SK-N-SH (cell line): ENCODE results near the gene MLLT6. TPM values are rescaled to one million over a fixed set of nuclear protein-coding genes. Genes with fewer than 3 reads are reported as not detected.

Experiments used
- CTCF ChIA-PET: fragments of 300-600, 350-600 bp; formaldehyde crosslinking; extraction: SDS; loops from one replicate; lab custom pipeline; 2021; lab: Yijun Ruan, JAX
- POLR2A ChIA-PET: fragments of 350-600 bp; sonication (Branson Sonifier 250); formaldehyde crosslinking; extraction: SDS; loops from one replicate; lab custom pipeline; 2020; ENCODE audit warnings: antibody characterized with exemption, inconsistent platforms; lab: Yijun Ruan, JAX
- DNase-seq: peaks from one replicate; pipeline ENCODE4 v3.0.0; 2012
- H2AFZ ChIP-seq: fragments of 200-600 bp; sonication (generic); 2 replicates; pipeline ENCODE4 v1.8.1; 2016; ENCODE audit warnings: antibody characterized with exemption, mild to moderate bottlenecking, low read depth
- H3F3A ChIP-seq: fragments of 200-600 bp; sonication (generic); replicated peaks from 2 replicates; pipeline ENCODE3; 2016; ENCODE audit warnings: antibody characterized with exemption, mild to moderate bottlenecking; ENCODE audit not compliant: insufficient read depth
- H3K27ac ChIP-seq, 2 experiments: fragments of 200-500 bp in 1 of 2; fragments of 200-600 bp in 1 of 2; sonication (Bioruptor generic) in 1 of 2; sonication (generic), shearing (Covaris generic) in 1 of 2; 2 replicates each; pipeline versions ENCODE4 v1.5.1 to v1.6.1; 2014 to 2016; ENCODE audit warnings: low read depth in 2 of 2, inconsistent platforms in 1 of 2, low read length in 1 of 2, mild to moderate bottlenecking in 1 of 2, mixed read lengths in 1 of 2
- H3K27me3 ChIP-seq: fragments of 200-600 bp; sonication (generic), shearing (Covaris generic); 2 replicates; pipeline ENCODE4 v1.6.1; 2016; ENCODE audit warnings: mixed run types; ENCODE audit not compliant: insufficient read depth
- H3K36me3 ChIP-seq, 2 experiments: fragments of 200-500 bp in 1 of 2; fragments of 200-600 bp in 1 of 2; sonication (Bioruptor generic) in 1 of 2; sonication (generic) in 1 of 2; replicated peaks in 1 of 2; 2 replicates each; pipeline versions ENCODE3 to v1.5.1; 2014 to 2016; ENCODE audit warnings: low read length in 1 of 2, mild to moderate bottlenecking in 1 of 2; ENCODE audit not compliant: insufficient read depth in 2 of 2, control insufficient read depth in 1 of 2
- H3K4me1 ChIP-seq, 2 experiments: fragments of 200-500 bp in 1 of 2; fragments of 200-600 bp in 1 of 2; sonication (Bioruptor generic) in 1 of 2; sonication (generic), shearing (Covaris generic) in 1 of 2; 2 replicates each; pipeline versions ENCODE4 v1.5.1 to v1.6.1; 2014 to 2016; ENCODE audit warnings: low read depth in 1 of 2, low read length in 1 of 2, mixed run types in 1 of 2; ENCODE audit not compliant: insufficient read depth in 2 of 2, control insufficient read depth in 1 of 2
- H3K4me2 ChIP-seq: fragments of 200-600 bp; sonication (generic), shearing (Covaris generic); 2 replicates; pipeline ENCODE4 v1.6.1; 2017; ENCODE audit warnings: mixed run types
- H3K4me3 ChIP-seq, 2 experiments: fragments of 200-500 bp in 1 of 2; fragments of 200-600 bp in 1 of 2; sonication (Bioruptor generic) in 1 of 2; sonication (generic), shearing (Covaris generic) in 1 of 2; 2 replicates each; pipeline versions ENCODE4 v1.5.1 to v1.8.1; 2014 to 2016; ENCODE audit warnings: low read depth in 2 of 2, inconsistent platforms in 1 of 2, low read length in 1 of 2, mild to moderate bottlenecking in 1 of 2, mixed read lengths in 1 of 2, moderate library complexity in 1 of 2
- H3K79me2 ChIP-seq: fragments of 200-600 bp; sonication (generic); 2 replicates; pipeline ENCODE4 v1.8.1; 2017; ENCODE audit warnings: mild to moderate bottlenecking; ENCODE audit not compliant: insufficient read depth
- H3K9ac ChIP-seq: fragments of 200-600 bp; sonication (generic); 2 replicates; pipeline ENCODE4 v1.6.1; 2017; ENCODE audit warnings: mixed run types
- H3K9me2 ChIP-seq: fragments of 200-600 bp; sonication (generic); 2 replicates; pipeline ENCODE4 v1.6.1; 2017; ENCODE audit warnings: mixed run types
- H3K9me3 ChIP-seq: fragments of 200-600 bp; sonication (generic); 2 replicates; pipeline ENCODE4 v1.6.1; 2017; ENCODE audit warnings: mixed run types, mild to moderate bottlenecking, moderate library complexity
- H4K20me1 ChIP-seq: fragments of 200-600 bp; sonication (generic); 2 replicates; pipeline ENCODE4 v1.6.1; 2017; ENCODE audit warnings: mild to moderate bottlenecking, mixed run types; ENCODE audit not compliant: insufficient read depth
- ELF1 ChIP-seq: IDR thresholded peaks from 2 replicates; pipeline ENCODE4 v1.4.0; 2012
- EZH2phosphoT487 ChIP-seq: fragments of 200-600 bp; sonication (generic); IDR thresholded peaks from 2 replicates; pipeline ENCODE4 v1.6.1; 2017; ENCODE audit warnings: low read depth, mixed run types, mild to moderate bottlenecking, antibody characterized with exemption, moderate library complexity, borderline replicate concordance
- FOXJ3 ChIP-seq: sonication (generic); formaldehyde crosslinking; IDR thresholded peaks from 2 replicates; pipeline ENCODE4 v1.5.1; 2020; ENCODE audit warnings: mild to moderate bottlenecking, missing genetic modification reagents
- FOXM1 ChIP-seq: IDR thresholded peaks from 2 replicates; pipeline ENCODE4 v1.4.0; 2012; ENCODE audit warnings: low read depth, mild to moderate bottlenecking
- GABPA ChIP-seq: IDR thresholded peaks from 2 replicates; pipeline ENCODE4 v1.4.0; 2012; ENCODE audit warnings: low read depth, mild to moderate bottlenecking
- GATA2 ChIP-seq: sonication (generic); formaldehyde crosslinking; IDR thresholded peaks from 2 replicates; pipeline ENCODE4 v1.5.0; 2020; ENCODE audit warnings: mild to moderate bottlenecking, missing genetic modification reagents
- JUND ChIP-seq: IDR thresholded peaks from 2 replicates; pipeline ENCODE4 v1.4.0; 2012
- MEF2A ChIP-seq: IDR thresholded peaks from 2 replicates; pipeline ENCODE4 v1.4.0; 2012; ENCODE audit warnings: low read depth, borderline replicate concordance
- POLR2AphosphoS5 ChIP-seq: IDR thresholded peaks from 2 replicates; pipeline ENCODE4 v1.6.1; 2012; ENCODE audit warnings: low read depth, low read length
- RAD21 ChIP-seq: IDR thresholded peaks from 2 replicates; pipeline ENCODE4 v1.6.1; 2012; ENCODE audit warnings: mild to moderate bottlenecking, low read length
- RXRA ChIP-seq: IDR thresholded peaks from 2 replicates; pipeline ENCODE4 v1.4.0; 2012; ENCODE audit warnings: low read depth, mild to moderate bottlenecking, borderline replicate concordance
- SIN3A ChIP-seq: IDR thresholded peaks from 2 replicates; pipeline ENCODE4 v1.6.1; 2012; ENCODE audit warnings: low read depth, mild to moderate bottlenecking, low read length, moderate library complexity, borderline replicate concordance
- SMC3 ChIP-seq: IDR thresholded peaks from 2 replicates; pipeline ENCODE4 v1.6.1; 2012; ENCODE audit warnings: low read depth, low read length, improper control_type of control experiment
- TCF12 ChIP-seq: IDR thresholded peaks from 2 replicates; pipeline ENCODE4 v1.4.0; 2012
- YY1 ChIP-seq: IDR thresholded peaks from 2 replicates; pipeline ENCODE4 v1.4.0; 2012; ENCODE audit warnings: low read depth, mild to moderate bottlenecking
- WGBS: methylation state at CpG from one replicate; pipeline ENCODE4 v1.1.6; 2017; ENCODE audit warnings: low lambda C conversion rate; 5-methylcytosine and 5-hydroxymethylcytosine counted together
- polyA plus RNA-seq, 3 experiments: library from polyadenylated mRNA; depleted of rRNA; stranded (reverse); fragments of >200 nt; gene quantifications; 2 replicates each; pipeline ENCODE4 v1.2.3, GENCODE V29; 2012
- TF ChIP-seq, protein P1 (sequence below): IDR thresholded peaks from 2 replicates; pipeline ENCODE4; 2012
- TF ChIP-seq, protein P2 (sequence below): fragments of 150-350 bp; IDR thresholded peaks from 2 replicates; pipeline ENCODE4 v1.6.1; 2017; ENCODE audit warnings: antibody characterized with exemption, low read length, low read depth, borderline replicate concordance
- TF ChIP-seq, protein P3 (sequence below): IDR thresholded peaks from 2 replicates; pipeline ENCODE4 v1.4.0; 2012; ENCODE audit warnings: low read depth

The MLLT6 gene
- polyA plus RNA-seq, 1 of the 3 experiments (the other 2 are of a cell fraction): 41.5 TPM

DNA sequence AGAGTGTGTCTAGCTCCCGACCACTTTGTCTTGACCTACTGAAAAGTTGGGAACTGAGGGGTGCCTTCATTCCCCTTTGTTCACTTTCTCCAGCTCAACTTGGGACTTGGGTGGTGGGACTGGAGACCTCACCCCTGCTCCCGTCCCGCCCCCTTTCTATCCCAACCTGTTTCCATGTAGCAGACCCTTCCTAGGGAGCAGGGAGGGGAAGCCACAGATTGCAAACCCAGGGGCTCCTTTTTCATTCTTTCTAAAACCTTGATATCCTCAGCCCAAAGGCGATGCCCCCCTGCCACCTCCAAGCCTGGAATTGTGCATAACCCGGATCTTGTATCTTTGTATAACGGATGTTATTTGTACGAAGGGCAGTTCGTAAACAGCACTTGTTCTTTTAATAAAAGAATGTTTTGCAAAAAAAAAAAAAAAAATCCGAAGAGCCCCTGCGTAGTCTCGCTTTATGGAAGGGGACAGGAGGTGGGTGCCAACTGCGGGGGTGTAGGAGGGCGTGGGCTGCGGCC, 24.4 kb downstream of the MLLT6 start:
- no peak for DNase-seq
- H3K27me3 ChIP-seq: no peaks in the 10 kb centered on the region
- ChIA-PET CTCF (interaction anchor here (0.8 to 3.4 kb wide), 7 partner anchors 8 to 424 kb away, joined by 3 to 18 read pairs (median 4); no protein-coding TSS in a partner anchor), POLR2A (no interaction called here)
- TF ChIP-seq GATA2 (CRISPR knock-in tag): no peak
- TF ChIP-seq, protein P1, sequence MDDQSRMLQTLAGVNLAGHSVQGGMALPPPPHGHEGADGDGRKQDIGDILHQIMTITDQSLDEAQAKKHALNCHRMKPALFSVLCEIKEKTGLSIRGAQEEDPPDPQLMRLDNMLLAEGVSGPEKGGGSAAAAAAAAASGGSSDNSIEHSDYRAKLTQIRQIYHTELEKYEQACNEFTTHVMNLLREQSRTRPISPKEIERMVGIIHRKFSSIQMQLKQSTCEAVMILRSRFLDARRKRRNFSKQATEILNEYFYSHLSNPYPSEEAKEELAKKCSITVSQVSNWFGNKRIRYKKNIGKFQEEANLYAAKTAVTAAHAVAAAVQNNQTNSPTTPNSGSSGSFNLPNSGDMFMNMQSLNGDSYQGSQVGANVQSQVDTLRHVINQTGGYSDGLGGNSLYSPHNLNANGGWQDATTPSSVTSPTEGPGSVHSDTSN: no peak
- TF ChIP-seq JUND: no peak
- H2AFZ ChIP-seq: peak overlapping the region; percentile 88; the same call in 1 of the 2 replicates
- peaks cover 28% of the 10 kb centered on the region; the same call in 1 of the 2 replicates for H3K79me2 ChIP-seq
- H3K4me3 ChIP-seq: peak overlapping the region; percentile 68 to 79
- no peaks in the 10 kb centered on the region for H3K9me3 ChIP-seq
- 46% methylated on average over 14 of the region's 14 CpGs for WGBS
- H3K9ac ChIP-seq: peak overlapping the region; percentile 68; the same call in 1 of the 2 replicates
- H3K4me1 ChIP-seq: peaks cover 7 to 69% of the 10 kb centered on the region in 2 experiments; a peak in 1 of 4 replicates
- H3F3A ChIP-seq: peaks cover 27% of the 10 kb centered on the region
- H3K36me3 ChIP-seq: peaks cover 11 to 18% of the 10 kb centered on the region in 2 experiments
- peak overlapping the region; percentile 44 to 98; a peak in 3 of 4 replicates for H3K27ac ChIP-seq
- peak overlapping the region; percentile 81 for H3K4me2 ChIP-seq
- peaks cover 14% of the 10 kb centered on the region; the same call in 1 of the 2 replicates for H4K20me1 ChIP-seq
- H3K9me2 ChIP-seq: no peaks in the 10 kb centered on the region

DNA sequence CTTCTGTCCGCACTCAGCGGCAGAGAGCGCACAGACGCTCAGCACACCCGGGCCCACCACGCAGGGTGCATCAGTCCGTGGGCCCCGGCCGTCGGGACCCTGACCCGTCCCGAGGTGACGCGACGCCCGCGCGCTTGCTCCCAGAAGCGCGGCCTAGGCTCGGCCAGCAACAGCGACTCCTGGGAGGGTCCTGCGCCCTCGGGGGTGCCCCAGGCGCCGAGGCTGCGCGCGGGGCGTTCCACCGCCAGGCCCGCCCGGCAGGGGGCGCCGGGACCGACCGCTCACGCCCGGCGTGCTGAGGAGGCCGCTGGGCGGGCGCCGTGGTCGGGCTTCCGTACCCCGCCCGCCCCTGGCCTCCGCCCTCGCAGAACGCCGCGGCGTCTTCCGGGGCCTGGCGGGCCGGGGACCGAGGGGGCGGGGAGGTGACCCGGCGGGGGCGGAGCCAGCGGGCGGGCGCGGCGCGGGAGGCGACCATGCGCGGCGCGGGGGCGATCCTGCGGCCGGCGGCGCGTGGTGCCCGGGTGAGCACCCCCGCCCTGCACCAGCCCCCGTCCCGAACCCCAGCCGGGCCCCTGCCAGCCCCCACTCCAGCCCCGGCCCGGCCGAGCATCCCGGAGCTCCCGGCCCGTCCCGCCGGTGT, 24.9 kb downstream of the MLLT6 start, which contains the start of gene CISD3:
Gene CISD3 (plus strand): TSS at position 456 of the 640 bp plus-strand sequence. CDS start 18 bp downstream, at position 474.
- Histone ChIP-seq H3K9ac (peak within 1 kb of the TSS; percentile 89), H3K79me2 (peaks cover 28% of the 10 kb centered on the region; the same call in 1 of the 2 replicates), H3K36me3 (peaks cover 11 to 24% of the 10 kb centered on the region in 2 experiments), H3K27ac (peak within 1 kb of the TSS; percentile 73 to 98), H3K4me2 (peak within 1 kb of the TSS; percentile 90), H2AFZ (peak within 1 kb of the TSS; percentile 88; the same call in 1 of the 2 replicates), H3F3A (peaks cover 27% of the 10 kb centered on the region), H3K9me3 (no peaks in the 10 kb centered on the region), H3K9me2 (no peaks in the 10 kb centered on the region), H4K20me1 (peaks cover 14% of the 10 kb centered on the region; the same call in 1 of the 2 replicates), H3K27me3 (no peaks in the 10 kb centered on the region), H3K4me1 (peaks cover 6 to 68% of the 10 kb centered on the region in 2 experiments; a peak in 1 of 4 replicates), H3K4me3 (peak within 1 kb of the TSS; percentile 78 to 79)
- 7% methylated on average over 27 of the region's 92 CpGs for WGBS
- POLR2A ChIA-PET: interaction anchor here (1.2 to 2.2 kb wide), 4 partner anchors 16 to 53 kb away, joined by 4 to 9 read pairs (median 6); partner anchors contain the start of gene MLLT6
- CTCF ChIA-PET: interaction anchor here (0.9 to 7.4 kb wide), 10 partner anchors 8 to 424 kb away, joined by 3 to 88 read pairs (median 6); partner anchors contain the start of genes EPOP, MLLT6 and PCGF2
- DNase-seq: peak; percentile 95
- TF ChIP-seq ELF1 (no peak), GATA2 (CRISPR knock-in tag) (no peak), RAD21 (peak; percentile 40; the same call in 1 of the 2 replicates), FOXJ3 (CRISPR knock-in tag) (no peak), FOXM1 (no peak), TCF12 (no peak), SIN3A (0 out of 2 replicates have a peak, but pooled peaks have one; percentile 29), GABPA (peak; percentile 28; the same call in 1 of the 2 replicates), SMC3 (peak; percentile 34), RXRA (no peak), YY1 (no peak), MEF2A (no peak), EZH2phosphoT487 (no peak), POLR2AphosphoS5 (peak; percentile 11; the same call in 1 of the 2 replicates)
- TF ChIP-seq, protein P2, sequence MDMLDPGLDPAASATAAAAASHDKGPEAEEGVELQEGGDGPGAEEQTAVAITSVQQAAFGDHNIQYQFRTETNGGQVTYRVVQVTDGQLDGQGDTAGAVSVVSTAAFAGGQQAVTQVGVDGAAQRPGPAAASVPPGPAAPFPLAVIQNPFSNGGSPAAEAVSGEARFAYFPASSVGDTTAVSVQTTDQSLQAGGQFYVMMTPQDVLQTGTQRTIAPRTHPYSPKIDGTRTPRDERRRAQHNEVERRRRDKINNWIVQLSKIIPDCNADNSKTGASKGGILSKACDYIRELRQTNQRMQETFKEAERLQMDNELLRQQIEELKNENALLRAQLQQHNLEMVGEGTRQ: no peak
- TF ChIP-seq, protein P1: no peak; the same call in 1 of the 2 replicates
- TF ChIP-seq, protein P3, sequence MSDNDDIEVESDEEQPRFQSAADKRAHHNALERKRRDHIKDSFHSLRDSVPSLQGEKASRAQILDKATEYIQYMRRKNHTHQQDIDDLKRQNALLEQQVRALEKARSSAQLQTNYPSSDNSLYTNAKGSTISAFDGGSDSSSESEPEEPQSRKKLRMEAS: peak; percentile 37; the same call in 1 of the 2 replicates
